PFSK-1 (cell line): ENCODE measurements around the gene CLTCL1.

Source experiments
- FOXP2 ChIP-seq: optimal IDR thresholded peaks from 2 replicates; pipeline ENCODE3; 2011; ENCODE audit warnings: borderline replicate concordance, control low read depth, inconsistent platforms; ENCODE audit not compliant: insufficient read depth; ENCODE audit errors: extremely low read length, extremely low read depth
- POLR2AphosphoS5 ChIP-seq: IDR thresholded peaks from 2 replicates; pipeline ENCODE4 v1.6.1; 2012; ENCODE audit warnings: low read depth, mild to moderate bottlenecking, control low read depth, low read length, moderate library complexity
- REST ChIP-seq, 2 experiments: IDR thresholded peaks; 2 replicates each; pipeline versions ENCODE4 v1.6.1 to v1.8.0; 2011 to 2012; ENCODE audit warnings: low read depth in 2 of 2, low read length in 2 of 2, control low read depth in 1 of 2, inconsistent platforms in 1 of 2, mild to moderate bottlenecking in 1 of 2, moderate library complexity in 1 of 2; ENCODE audit not compliant: insufficient read depth in 1 of 2
- SIN3A ChIP-seq: IDR thresholded peaks from 2 replicates; pipeline ENCODE4 v1.6.1; 2012; ENCODE audit warnings: mild to moderate bottlenecking, low read length, moderate library complexity, borderline replicate concordance; ENCODE audit not compliant: insufficient read depth
- TAF1 ChIP-seq: IDR thresholded peaks from 2 replicates; pipeline ENCODE4 v1.6.1; 2012; ENCODE audit warnings: low read length, control low read depth, borderline replicate concordance; ENCODE audit not compliant: insufficient read depth

- no peak for TF ChIP-seq REST (IDR thresholded peaks at IDR 0.05; ENCODE audit: insufficient read depth in 1 of 2, low read depth in 2 of 2, low read length in 2 of 2)
- TF ChIP-seq TAF1, result no peak
- no peak for TF ChIP-seq POLR2AphosphoS5
- TF ChIP-seq SIN3A, result no peak
- no peak for TF ChIP-seq FOXP2
Observed at GRCh38 chr22:19147195-19147780, 144.2 kb downstream of the CLTCL1 start.
